Measurements from ENCODE around the gene CHST11.

Gene CHST11

DNA sequence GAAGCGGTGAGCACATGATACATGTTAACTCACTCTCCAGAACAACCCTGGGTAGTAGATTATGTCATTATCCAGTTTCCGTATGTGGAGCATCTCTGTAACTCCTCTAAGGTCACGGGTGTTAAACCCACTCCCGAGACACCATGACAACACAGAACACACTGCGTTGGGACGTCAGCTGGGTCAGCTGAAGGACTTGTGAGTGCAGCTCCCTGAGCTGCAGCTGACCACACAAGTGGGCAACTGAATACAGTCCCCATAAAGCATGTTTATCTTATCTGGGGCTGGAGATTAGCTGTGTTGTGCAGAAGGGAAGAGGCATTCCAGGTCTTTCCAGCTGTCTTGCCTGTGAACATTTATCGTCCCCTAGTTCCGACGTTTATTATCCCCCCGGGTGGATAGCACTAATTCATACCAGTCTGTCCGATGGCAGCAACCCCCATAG lies 211.5 kb downstream of the CHST11 start:
- no peak for TF ChIP-seq POLR2A (IDR thresholded peaks at IDR 0.05; ENCODE audit: low read depth, low read length)
- DNase-seq (ENCODE audit: insufficient read length, low spot score) (no peak), FAIRE-seq (no peak)

- FAIRE-seq (no peak), DNase-seq (ENCODE audit: insufficient read length, low spot score) (no peak)
- TF ChIP-seq POLR2A (IDR thresholded peaks at IDR 0.05; ENCODE audit: low read depth, low read length): no peak
These were observed 212.5 kb downstream of the CHST11 start for GRCh38 chr12:104669089-104669721.

GRCh38 chr12:104669851-104670337 lies 213.1 kb downstream of the CHST11 start:
- DNase-seq (ENCODE audit: insufficient read length, low spot score) (no peak), FAIRE-seq (no peak)
- TF ChIP-seq POLR2A (IDR thresholded peaks at IDR 0.05; ENCODE audit: low read depth, low read length): no peak

GRCh38 chr12:104670439-104671408 lies 214.0 kb downstream of the CHST11 start:
- no peak for FAIRE-seq
- TF ChIP-seq POLR2A (IDR thresholded peaks at IDR 0.05; ENCODE audit: low read depth, low read length): no peak
- DNase-seq (ENCODE audit: insufficient read length, low spot score): no peak

- FAIRE-seq (peak; percentile 72), DNase-seq (ENCODE audit: insufficient read length, low spot score) (peak; percentile 75)
- TF ChIP-seq POLR2A (IDR thresholded peaks at IDR 0.05; ENCODE audit: low read depth, low read length): no peak
These were observed 214.8 kb downstream of the CHST11 start for GRCh38 chr12:104671409-104672095.

DNA sequence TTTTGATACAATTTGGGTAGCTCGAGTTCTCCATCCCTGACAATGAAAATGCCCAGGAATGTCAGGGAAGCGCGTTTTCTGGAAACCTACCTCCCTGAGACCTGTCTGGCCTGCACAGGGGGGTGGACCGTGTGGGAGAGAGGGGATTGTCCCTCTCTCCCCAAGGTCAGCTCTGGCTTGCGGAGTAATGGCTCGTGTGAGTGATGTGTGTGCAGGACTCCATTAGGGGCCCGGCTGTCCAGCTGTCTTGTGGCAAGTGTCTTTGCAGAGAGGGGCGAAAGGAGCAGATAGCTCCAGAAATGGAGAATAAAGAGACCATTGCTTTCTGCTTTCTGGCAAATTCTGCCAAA lies 215.3 kb downstream of the CHST11 start:
- TF ChIP-seq POLR2A (IDR thresholded peaks at IDR 0.05; ENCODE audit: low read depth, low read length): no peak
- FAIRE-seq (no peak), DNase-seq (ENCODE audit: insufficient read length, low spot score) (no peak)

DNA sequence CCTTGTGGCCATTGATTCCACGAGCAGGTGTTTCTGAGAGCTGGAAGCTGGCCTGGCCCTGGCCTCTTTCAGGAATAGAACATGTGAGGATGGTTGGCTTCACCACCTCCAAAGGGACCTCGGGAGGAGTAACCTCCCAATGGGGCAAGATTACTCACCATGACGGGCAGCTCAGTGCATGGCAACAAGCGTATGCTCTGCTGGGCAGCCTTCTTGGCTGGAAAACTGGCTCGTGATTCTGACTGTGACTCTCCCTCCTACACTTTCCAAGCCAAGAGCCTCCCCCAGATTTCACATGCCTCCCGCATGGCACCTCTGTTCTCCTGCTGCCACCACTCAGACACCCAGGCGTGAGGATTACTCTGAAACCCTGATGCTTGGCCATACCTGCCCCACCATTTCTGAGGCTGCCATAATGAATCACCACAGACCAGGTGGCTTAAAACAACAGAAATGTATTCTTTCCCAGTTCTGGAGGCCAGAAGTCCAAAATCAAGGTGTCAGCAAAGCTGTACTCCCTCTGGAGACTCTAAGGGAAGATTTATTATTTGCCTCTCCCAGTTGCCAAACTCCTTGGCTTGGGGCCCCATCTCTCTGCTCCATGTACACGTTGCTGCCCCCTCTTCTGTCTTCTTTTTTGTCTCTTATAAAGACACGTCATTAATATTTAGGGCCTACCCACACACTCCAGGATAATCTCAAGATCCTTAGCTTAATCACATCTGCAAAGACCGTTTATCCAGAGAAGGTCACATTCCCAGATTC lies 215.9 kb downstream of the CHST11 start:
- FAIRE-seq (peak; percentile 95), DNase-seq (ENCODE audit: insufficient read length, low spot score) (peak; percentile 65)
- no peak for TF ChIP-seq POLR2A (IDR thresholded peaks at IDR 0.05; ENCODE audit: low read depth, low read length)

GRCh38 chr12:104673294-104673693 lies 216.5 kb downstream of the CHST11 start:
- DNase-seq (ENCODE audit: insufficient read length, low spot score): no peak
- no peak for TF ChIP-seq POLR2A (IDR thresholded peaks at IDR 0.05; ENCODE audit: low read depth, low read length)
- no peak for FAIRE-seq

DNA sequence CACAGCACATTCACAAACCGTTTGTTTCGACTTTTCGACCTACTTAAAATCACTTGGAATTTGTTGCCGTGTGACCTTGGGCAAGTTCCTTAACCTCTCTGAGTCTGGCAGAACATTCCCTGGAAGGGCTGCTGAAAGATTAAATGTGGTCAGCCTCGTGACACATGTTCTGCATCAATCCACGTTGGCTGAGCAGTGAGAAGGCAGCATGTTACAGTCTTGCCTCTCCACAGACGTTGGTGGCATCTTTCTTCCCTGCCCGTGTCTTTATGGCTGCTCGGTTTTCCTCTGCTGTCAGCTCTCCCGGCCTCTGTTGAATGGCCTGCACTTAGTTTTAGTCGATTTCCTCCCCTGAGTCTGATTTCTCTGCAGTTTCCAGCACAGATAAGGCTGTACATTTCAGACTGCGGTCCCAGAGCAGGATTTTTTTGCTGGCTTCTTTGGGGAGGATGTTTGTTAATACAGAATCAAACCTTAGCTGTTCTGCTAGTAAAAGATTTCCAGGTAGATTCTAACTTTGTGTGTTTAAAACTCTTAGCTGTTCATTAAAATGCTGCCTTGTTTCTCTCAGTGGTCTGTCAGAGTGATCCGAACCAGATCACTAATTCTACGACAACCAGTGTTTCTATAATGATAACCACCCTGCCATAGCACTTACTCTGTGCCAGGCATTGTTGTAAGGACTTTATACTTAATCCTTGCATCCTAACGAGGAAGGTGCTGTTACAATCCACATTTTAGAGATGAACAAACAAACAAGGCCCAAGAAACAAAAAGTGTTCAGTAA lies 217.1 kb downstream of the CHST11 start:
- no peak for TF ChIP-seq POLR2A (IDR thresholded peaks at IDR 0.05; ENCODE audit: low read depth, low read length)
- FAIRE-seq (no peak), DNase-seq (ENCODE audit: insufficient read length, low spot score) (no peak)

- no peak for TF ChIP-seq POLR2A (IDR thresholded peaks at IDR 0.05; ENCODE audit: low read depth, low read length)
- DNase-seq (ENCODE audit: insufficient read length, low spot score): no peak
- no peak for FAIRE-seq
These were observed 219.9 kb downstream of the CHST11 start for GRCh38 chr12:104676636-104677035.

GRCh38 chr12:104677441-104678089 lies 220.8 kb downstream of the CHST11 start:
- FAIRE-seq (no peak), DNase-seq (ENCODE audit: insufficient read length, low spot score) (no peak)
- no peak for TF ChIP-seq POLR2A (IDR thresholded peaks at IDR 0.05; ENCODE audit: low read depth, low read length)

GRCh38 chr12:104680070-104680469 lies 223.3 kb downstream of the CHST11 start:
- no peak for FAIRE-seq
- no peak for TF ChIP-seq POLR2A (IDR thresholded peaks at IDR 0.05; ENCODE audit: low read depth, low read length)
- DNase-seq (ENCODE audit: insufficient read length, low spot score): no peak
